CD4-positive, alpha-beta T cell treated with Interleukin-15 for 4 hours (primary cell): ENCODE data around the gene TIGD1.
"Not testable (repeated sequence)": the region's sequence is repeated elsewhere in the genome, so short reads cannot be mapped to it uniquely, and the experiment has no call there.

Source experiments
- DNase-seq: peaks from one replicate; pipeline ENCODE4 v3.0.0-alpha.2; 2020; ENCODE audit warnings: low spot score

The TIGD1 gene

DNA sequence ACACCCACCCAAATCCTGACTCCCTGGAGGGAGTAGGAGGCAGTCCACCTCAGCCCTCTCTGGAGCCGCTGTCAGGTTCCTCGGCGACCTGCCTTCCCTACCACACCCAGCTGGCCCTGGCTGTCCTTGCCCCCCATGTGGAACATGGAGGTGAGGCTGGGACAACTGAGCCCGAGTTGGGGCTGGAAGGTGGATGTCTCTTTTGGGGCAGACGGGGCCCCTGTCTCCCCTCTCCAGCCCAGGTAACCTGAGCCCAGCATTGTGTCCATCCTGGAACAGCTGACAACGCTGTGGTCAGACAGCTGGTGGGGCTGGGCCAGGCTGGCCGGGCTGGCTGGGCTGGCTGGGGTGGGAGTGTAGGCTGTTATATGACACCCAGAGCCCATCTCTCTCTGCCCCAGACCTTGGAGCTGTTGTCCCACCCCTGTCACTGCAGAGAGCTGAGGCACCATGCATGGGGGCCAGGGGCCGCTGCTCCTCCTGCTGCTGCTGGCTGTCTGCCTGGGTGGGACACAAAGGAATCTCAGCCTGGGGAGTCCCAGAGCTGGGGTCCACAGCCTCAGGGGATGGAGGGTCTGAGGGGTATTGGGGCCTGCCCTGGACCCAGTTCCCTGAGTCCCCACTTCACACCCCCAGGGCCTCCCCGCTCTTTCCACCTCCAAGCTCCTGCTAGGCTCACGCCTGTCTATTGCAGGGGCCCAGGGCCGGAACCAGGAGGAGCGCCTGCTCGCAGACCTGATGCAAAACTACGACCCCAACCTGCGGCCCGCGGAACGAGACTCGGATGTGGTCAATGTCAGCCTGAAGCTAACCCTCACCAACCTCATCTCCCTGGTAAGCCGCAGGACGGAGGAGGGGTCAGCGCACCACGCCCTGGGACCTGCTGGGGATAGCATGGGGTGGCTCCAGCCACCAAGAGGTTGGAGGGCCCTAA, 10.8 kb downstream of the TIGD1 start, which contains the start of gene CHRNG:
Gene CHRNG, plus strand, starts transcription at position 395 of the 934 bp plus-strand sequence. Its CDS starts 56 bp downstream, at position 451.
- DNase-seq: no peak

GRCh38 chr2:232538671-232539070, 11.7 kb downstream of the TIGD1 start:
- no peak for DNase-seq

- no peak for DNase-seq
Observed at GRCh38 chr2:232537499-232537898, 12.9 kb downstream of the TIGD1 start.

- DNase-seq: no peak
Observed at GRCh38 chr2:232537079-232537478, 13.3 kb downstream of the TIGD1 start.

- no peak for DNase-seq
Observed at GRCh38 chr2:232535761-232536530, 14.4 kb downstream of the TIGD1 start.

DNA sequence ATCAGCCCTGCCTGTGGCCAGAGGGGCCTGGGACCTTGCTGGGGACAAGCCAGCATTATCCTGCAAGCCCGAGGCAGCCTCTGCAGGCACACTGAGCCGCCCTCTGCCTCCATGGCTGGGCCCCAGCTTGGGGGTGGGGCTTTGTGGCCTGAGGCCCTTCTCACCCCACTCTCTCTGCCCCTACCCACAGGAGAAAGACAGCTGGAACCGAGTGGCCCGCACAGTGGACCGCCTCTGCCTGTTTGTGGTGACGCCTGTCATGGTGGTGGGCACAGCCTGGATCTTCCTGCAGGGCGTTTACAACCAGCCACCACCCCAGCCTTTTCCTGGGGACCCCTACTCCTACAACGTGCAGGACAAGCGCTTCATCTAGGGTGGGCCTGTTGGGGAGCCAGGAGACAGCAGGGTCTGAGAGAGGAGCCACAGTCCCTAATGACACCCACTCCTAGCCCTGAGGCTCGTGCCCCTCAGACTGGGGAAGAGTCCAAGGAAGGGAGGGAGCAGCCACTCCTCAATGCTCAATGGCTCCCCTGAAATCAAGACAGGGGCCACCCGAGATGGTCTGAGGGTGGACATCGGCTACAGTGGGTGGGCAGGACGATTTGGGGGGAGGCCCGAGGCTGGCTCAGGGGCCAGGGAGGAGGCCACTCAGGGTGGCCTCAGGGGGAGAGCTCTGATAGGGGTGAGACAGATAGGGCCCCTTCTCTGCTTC, 15.3 kb downstream of the TIGD1 start:
- DNase-seq: no peak

DNA sequence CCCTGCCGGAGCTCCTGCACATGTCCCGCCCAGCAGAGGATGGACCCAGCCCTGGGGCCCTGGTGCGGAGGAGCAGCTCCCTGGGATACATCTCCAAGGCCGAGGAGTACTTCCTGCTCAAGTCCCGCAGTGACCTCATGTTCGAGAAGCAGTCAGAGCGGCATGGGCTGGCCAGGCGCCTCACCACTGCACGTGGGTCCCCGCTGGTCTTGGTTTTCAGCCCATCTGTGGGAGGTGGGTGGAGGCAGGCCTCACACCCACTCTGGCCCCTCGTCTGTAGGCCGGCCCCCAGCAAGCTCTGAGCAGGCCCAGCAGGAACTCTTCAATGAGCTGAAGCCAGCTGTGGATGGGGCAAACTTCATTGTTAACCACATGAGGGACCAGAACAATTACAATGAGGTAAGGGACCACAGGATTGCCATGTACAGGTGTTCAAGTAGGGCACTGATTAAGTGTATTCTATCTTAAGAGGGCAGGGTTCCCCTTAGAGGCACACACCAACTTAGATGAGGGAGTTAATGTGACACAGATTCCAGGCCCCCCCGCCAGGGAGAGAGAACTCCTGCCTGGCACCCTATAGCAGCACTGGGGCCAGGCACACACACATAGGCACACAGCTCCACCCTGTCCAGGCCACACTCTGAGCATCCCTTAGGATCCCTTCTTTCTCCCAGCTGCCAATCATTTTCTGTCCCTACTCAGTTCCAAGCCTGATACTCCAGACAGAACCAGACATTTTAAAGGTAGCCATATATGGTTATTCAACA, 16.2 kb downstream of the TIGD1 start:
- no peak for DNase-seq

DNA sequence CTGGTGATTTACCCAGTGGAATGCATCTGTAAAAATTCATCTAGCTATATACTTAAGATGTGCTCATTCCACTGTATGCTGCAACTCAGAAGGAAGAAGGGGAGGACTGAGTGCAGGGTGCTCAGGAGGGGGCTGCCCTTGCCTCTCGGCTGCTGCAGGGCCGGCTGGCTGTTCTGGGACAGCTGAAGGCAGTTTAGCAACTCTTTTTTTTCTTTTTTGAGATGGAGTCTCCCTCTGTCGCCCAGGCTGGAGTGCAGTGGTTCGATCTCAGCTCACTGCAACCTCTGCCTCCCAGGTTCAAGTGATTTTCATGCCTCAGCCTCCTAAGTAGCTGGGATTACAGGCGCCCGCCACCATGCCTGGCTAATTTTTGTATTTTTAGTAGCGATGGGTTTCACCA, 17.5 kb downstream of the TIGD1 start:
- DNase-seq: not testable (repeated sequence)

- DNase-seq: no peak
Observed at GRCh38 chr2:232532419-232532818, 17.9 kb downstream of the TIGD1 start.

GRCh38 chr2:232530626-232531260, 19.6 kb downstream of the TIGD1 start:
- DNase-seq: no peak

DNA sequence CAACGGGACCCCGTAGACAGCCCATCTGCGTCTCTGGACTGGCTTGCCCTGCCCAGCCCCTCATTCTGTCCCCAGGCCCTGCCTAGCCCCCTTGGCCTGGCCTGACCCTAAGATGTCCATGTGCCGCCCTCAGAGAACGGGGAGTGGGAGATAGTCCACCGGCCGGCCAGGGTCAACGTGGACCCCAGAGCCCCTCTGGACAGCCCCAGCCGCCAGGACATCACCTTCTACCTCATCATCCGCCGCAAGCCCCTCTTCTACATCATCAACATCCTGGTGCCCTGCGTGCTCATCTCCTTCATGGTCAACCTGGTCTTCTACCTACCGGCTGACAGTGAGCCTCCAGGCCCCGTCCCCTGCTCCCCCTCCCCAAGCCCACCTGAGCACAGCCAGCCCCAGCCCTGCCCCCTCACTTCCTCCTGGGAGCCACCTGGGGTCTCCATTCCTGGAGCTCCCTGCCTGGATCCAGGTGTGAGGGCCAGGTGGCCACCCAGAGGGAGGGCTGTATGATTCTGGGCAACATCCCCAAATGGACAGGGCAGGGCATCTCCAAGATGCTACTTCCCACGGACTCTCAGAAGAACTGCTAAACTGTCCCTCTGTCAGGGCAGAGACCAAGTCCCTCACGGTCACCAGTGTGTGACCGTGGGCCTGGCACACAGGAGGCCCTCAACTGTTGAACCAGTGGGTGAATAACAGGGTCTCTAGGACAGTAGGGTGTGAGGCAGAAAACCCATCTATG, 20.4 kb downstream of the TIGD1 start:
- DNase-seq: no peak

DNA sequence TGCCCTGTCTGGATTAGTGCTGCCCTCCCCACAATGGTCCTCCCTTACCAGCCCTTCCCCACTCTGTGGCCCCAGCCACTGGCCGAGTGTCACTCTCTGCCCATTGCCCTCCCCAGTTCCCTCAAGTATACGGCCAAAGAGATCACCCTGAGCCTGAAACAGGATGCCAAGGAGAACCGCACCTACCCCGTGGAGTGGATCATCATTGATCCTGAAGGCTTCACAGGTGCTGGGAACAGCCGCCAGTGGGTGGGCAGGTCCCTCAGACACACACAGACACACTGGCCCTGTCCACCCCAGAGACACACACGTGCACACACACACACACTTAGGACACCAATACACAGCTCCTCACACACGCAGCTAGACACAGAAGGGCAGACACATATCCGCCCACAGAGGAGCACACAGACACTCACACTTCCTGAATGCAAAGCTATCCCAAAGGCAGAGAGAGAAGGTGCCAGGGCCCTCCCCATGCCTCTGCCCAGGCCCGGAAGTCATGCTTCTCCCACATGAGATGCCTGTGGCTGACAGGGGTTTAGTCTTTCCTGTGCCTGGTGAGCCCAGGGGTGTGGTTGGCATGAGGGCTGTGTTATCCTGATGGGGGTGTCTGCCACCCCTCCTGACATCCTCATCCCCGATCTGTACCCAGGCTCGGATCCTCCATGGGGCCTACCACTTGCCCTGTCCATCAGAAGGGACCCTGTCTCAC, 21.5 kb downstream of the TIGD1 start:
- no peak for DNase-seq

DNA sequence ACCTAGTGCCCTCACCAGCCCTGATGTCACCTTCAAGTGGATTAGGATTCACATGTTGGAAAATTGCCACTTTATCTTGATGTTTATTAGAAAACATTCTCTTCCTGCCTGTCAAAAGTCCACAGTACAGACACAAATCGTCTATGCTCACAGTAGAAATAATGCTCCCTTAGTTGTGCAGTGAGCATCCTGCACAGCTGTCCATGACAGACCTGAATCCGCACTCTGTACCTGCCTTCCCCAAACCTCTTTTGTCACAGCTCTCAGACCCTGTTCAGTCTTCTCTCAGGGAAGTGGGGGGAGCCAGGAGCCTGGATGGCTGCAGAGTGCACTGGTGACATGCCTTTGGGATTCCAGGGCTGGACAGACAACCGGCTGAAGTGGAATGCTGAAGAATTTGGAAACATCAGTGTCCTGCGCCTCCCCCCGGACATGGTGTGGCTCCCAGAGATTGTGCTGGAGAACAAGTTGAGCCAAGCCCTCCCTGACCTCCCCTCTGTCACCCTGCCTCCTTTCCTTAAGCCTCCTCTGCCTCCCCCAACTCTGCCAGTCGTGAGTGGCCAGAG, 22.4 kb downstream of the TIGD1 start:
- DNase-seq: no peak

- no peak for DNase-seq
Observed at GRCh38 chr2:232526372-232526941, 23.9 kb downstream of the TIGD1 start.

- DNase-seq: no peak
Observed at GRCh38 chr2:232525791-232526371, 24.5 kb downstream of the TIGD1 start, which contains the start of gene CHRND. CHRND (plus strand) TSS chr2:232526160; CDS start chr2:232526216, 56 bp downstream.

DNA sequence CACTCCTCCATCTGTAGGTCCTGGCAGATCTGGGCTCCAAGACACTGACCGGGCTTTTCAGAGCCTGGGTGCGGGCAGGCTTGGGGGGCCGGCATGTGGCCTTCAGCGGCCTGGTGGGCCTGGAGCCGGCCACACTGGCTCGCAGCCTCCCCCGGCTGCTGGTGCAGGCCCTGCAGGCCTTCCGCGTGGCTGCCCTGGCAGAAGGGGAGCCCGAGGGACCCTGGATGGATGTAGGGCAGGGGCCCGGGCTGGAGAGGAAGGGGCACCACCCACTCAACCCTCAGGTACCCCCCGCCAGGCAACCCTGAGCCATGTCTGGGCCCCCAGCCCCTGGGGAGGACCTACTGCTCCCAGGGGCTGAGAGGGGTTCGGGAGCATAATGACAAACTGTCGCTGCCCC, 25.2 kb downstream of the TIGD1 start:
- no peak for DNase-seq

DNA sequence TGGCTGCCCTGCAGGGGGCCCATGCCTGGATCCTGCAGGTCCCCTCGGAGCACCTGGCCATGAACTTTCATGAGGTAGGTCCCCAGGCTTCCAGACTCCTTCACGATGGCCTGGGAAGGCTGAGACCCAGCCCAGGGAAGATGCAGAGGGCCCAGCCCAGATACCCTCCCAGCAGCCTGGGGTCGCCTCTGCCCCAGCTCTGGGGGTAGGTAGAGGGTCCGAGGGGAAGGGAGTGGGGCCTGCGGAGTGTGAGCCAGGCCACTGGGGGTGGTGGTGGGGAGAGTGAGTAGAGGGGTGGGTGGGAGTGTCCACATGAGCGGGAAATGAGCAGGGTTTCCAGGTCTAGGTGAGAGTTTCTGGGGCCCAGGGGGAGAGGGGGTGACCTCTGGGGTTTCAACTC, 25.6 kb downstream of the TIGD1 start:
- no peak for DNase-seq
